ENCODE data around the gene HRAS.

GRCh38 chr11:488992-489391 is 46.4 kb downstream of the HRAS start:
- TF ChIP-seq POLR2A (IDR thresholded peaks at IDR 0.05) = no peak
- TF ChIP-seq, protein P1, sequence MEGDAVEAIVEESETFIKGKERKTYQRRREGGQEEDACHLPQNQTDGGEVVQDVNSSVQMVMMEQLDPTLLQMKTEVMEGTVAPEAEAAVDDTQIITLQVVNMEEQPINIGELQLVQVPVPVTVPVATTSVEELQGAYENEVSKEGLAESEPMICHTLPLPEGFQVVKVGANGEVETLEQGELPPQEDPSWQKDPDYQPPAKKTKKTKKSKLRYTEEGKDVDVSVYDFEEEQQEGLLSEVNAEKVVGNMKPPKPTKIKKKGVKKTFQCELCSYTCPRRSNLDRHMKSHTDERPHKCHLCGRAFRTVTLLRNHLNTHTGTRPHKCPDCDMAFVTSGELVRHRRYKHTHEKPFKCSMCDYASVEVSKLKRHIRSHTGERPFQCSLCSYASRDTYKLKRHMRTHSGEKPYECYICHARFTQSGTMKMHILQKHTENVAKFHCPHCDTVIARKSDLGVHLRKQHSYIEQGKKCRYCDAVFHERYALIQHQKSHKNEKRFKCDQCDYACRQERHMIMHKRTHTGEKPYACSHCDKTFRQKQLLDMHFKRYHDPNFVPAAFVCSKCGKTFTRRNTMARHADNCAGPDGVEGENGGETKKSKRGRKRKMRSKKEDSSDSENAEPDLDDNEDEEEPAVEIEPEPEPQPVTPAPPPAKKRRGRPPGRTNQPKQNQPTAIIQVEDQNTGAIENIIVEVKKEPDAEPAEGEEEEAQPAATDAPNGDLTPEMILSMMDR (IDR thresholded peaks at IDR 0.05) = no peak
